ENCODE results near the gene COL26A1.

DNA sequence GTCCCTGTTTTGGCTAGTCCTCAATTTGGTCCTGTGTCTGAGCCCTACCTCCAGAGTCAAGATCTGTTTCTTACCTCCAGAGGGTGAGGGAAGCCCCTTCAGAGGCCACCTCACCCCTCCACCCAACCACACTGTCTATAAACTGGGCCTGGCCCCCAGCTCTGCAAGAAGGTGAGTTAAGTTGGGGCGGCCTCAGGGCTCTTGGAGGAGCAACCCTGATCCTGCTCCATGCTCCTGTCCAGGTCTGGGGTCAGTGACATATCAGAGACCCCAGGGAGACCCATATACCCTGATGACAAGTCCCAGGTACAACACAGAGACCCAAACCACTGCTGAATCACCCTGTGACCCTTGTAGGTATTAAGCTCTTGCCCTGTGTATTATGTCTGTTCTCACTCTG is 196.9 kb downstream of the COL26A1 start:
- TF ChIP-seq CTCF (IDR thresholded peaks at IDR 0.05; ENCODE audit: insufficient read depth, low read length) (no peak), POLR2AphosphoS5 (IDR thresholded peaks at IDR 0.05; ENCODE audit: low read depth) (no peak), GABPA (IDR thresholded peaks at IDR 0.05; ENCODE audit: low read depth) (no peak), SPI1 (IDR thresholded peaks at IDR 0.05; ENCODE audit: borderline replicate concordance, low read depth) (no peak)
- TF ChIP-seq, protein P1, sequence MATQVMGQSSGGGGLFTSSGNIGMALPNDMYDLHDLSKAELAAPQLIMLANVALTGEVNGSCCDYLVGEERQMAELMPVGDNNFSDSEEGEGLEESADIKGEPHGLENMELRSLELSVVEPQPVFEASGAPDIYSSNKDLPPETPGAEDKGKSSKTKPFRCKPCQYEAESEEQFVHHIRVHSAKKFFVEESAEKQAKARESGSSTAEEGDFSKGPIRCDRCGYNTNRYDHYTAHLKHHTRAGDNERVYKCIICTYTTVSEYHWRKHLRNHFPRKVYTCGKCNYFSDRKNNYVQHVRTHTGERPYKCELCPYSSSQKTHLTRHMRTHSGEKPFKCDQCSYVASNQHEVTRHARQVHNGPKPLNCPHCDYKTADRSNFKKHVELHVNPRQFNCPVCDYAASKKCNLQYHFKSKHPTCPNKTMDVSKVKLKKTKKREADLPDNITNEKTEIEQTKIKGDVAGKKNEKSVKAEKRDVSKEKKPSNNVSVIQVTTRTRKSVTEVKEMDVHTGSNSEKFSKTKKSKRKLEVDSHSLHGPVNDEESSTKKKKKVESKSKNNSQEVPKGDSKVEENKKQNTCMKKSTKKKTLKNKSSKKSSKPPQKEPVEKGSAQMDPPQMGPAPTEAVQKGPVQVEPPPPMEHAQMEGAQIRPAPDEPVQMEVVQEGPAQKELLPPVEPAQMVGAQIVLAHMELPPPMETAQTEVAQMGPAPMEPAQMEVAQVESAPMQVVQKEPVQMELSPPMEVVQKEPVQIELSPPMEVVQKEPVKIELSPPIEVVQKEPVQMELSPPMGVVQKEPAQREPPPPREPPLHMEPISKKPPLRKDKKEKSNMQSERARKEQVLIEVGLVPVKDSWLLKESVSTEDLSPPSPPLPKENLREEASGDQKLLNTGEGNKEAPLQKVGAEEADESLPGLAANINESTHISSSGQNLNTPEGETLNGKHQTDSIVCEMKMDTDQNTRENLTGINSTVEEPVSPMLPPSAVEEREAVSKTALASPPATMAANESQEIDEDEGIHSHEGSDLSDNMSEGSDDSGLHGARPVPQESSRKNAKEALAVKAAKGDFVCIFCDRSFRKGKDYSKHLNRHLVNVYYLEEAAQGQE (IDR thresholded peaks at IDR 0.05; ENCODE audit: insufficient replicate concordance, low read depth): no peak
